HepG2 (cell line): ENCODE data around the gene HECTD1. TPM values are rescaled to one million over a fixed set of nuclear protein-coding genes. Genes with fewer than 3 reads are reported as not detected.

Experiments
- ATAC-seq: fragments of 200-7000 bp; cut with Tn5 transposase; 3 replicates; pipeline ENCODE4 v1.9.1; 2020; ENCODE audit warnings: mild to moderate bottlenecking, moderate library complexity
- BruUV-seq: library from RNA; stranded (reverse); fragments of 400-500 nt; replicated peaks from 2 replicates; lab custom pipeline; 2021; lab: Mats Ljungman, UMichigan
- CTCF ChIA-PET: fragments of 300-600 bp; formaldehyde crosslinking; extraction: SDS; loops from one replicate; lab custom pipeline; 2021; ENCODE audit warnings: low total read pairs, inconsistent platforms, low intra/inter-chr PET ratio; lab: Yijun Ruan, JAX
- POLR2A ChIA-PET: fragments of 350-600 bp; sonication (Branson Sonifier 250); formaldehyde crosslinking; loops from one replicate; lab custom pipeline; 2020; ENCODE audit warnings: antibody characterized with exemption, inconsistent platforms; lab: Yijun Ruan, JAX
- DNase-seq: peaks from one replicate; pipeline ENCODE4 v3.0.0-alpha.2; 2015; ENCODE audit warnings: low spot score
- FAIRE-seq: peaks from 3 replicates; lab custom pipeline; 2011; peaks lifted over from hg19 to GRCh38; lab: Jason Lieb, UNC
- H2AFZ ChIP-seq: one replicate; pipeline ENCODE4 v1.6.1; 2011; ENCODE audit warnings: low read length, inconsistent platforms
- H3K27ac ChIP-seq: fragments of 300-600 bp; 3 replicates; pipeline ENCODE4 v1.8.0; 2011; ENCODE audit warnings: mixed run types, mild to moderate bottlenecking, mixed read lengths, low read length, inconsistent platforms; ENCODE audit not compliant: insufficient read depth; ENCODE audit errors: extremely low read length
- H3K27me3 ChIP-seq, 2 experiments: fragments of 200-600 bp in 1 of 2; 2 replicates in 1 of 2; 3 replicates in 1 of 2; pipeline versions ENCODE4 v1.6.0 to v1.8.0; 2011; ENCODE audit warnings: low read length in 2 of 2, mild to moderate bottlenecking in 2 of 2, moderate library complexity in 2 of 2, inconsistent platforms in 1 of 2; ENCODE audit not compliant: insufficient read depth in 2 of 2, control insufficient read depth in 1 of 2
- H3K36me3 ChIP-seq, 2 experiments: fragments of 200-600 bp in 1 of 2; replicated peaks in 1 of 2; 2 replicates in 1 of 2; 3 replicates in 1 of 2; pipeline versions ENCODE4 v1.5.1 to v1.8.0; 2011; ENCODE audit warnings: low read length in 2 of 2, inconsistent platforms in 1 of 2; ENCODE audit not compliant: insufficient read depth in 2 of 2, control insufficient read depth in 1 of 2
- H3K4me1 ChIP-seq: 2 replicates; pipeline ENCODE4 v1.5.1; 2012; ENCODE audit warnings: low read length, inconsistent platforms; ENCODE audit not compliant: insufficient read depth
- H3K4me2 ChIP-seq: 2 replicates; pipeline ENCODE4 v1.6.0; 2011; ENCODE audit warnings: low read depth, low read length, inconsistent platforms
- H3K4me3 ChIP-seq, 3 experiments: fragments of 200-600 bp in 1 of 3; sonication (generic), shearing (Covaris generic) in 1 of 3; replicated peaks in 1 of 3; 2 replicates each; pipeline ENCODE4 v1.5.1; 2011 to 2016; ENCODE audit warnings: low read length in 3 of 3, inconsistent platforms in 2 of 3, low read depth in 2 of 3, mild to moderate bottlenecking in 2 of 3, control low read depth in 1 of 3, mixed read lengths in 1 of 3; ENCODE audit not compliant: insufficient read depth in 1 of 3
- H3K79me2 ChIP-seq: one replicate; pipeline ENCODE4 v1.6.1; 2011; ENCODE audit warnings: low read length, inconsistent platforms; ENCODE audit not compliant: insufficient read depth
- H3K9ac ChIP-seq: 2 replicates; pipeline ENCODE4 v1.6.0; 2011; ENCODE audit warnings: mild to moderate bottlenecking, low read depth, low read length, inconsistent platforms; ENCODE audit not compliant: insufficient read depth
- H3K9me3 ChIP-seq: 2 replicates; pipeline ENCODE4 v1.5.1; 2012; ENCODE audit warnings: mild to moderate bottlenecking, low read length
- H4K20me1 ChIP-seq: 2 replicates; pipeline ENCODE4 v1.6.0; 2011; ENCODE audit warnings: inconsistent platforms, mild to moderate bottlenecking, low read length, moderate library complexity; ENCODE audit not compliant: insufficient read depth
- ADNP ChIP-seq: sonication (generic); formaldehyde crosslinking; IDR thresholded peaks from 2 replicates; pipeline ENCODE4 v1.4.0; 2020; ENCODE audit warnings: missing genetic modification reagents
- ARID2 ChIP-seq: sonication (generic); formaldehyde crosslinking; IDR thresholded peaks from 2 replicates; pipeline ENCODE4 v1.8.1; 2022; ENCODE audit warnings: mild to moderate bottlenecking, missing genetic modification reagents, borderline replicate concordance
- FOSL1 ChIP-seq: sonication (generic); formaldehyde crosslinking; IDR thresholded peaks from 2 replicates; pipeline ENCODE4 v1.9.0; 2021; ENCODE audit warnings: missing genetic modification reagents, borderline replicate concordance
- FOSL2 ChIP-seq: sonication (generic); formaldehyde crosslinking; IDR thresholded peaks from 2 replicates; pipeline ENCODE4 v1.4.0; 2020; ENCODE audit warnings: missing genetic modification reagents
- HNF4A ChIP-seq: sonication (generic); formaldehyde crosslinking; IDR thresholded peaks from 2 replicates; pipeline ENCODE4 v1.4.0; 2020; ENCODE audit warnings: missing genetic modification reagents
- HNF4G ChIP-seq, 2 experiments: sonication (generic) in 1 of 2; formaldehyde crosslinking in 1 of 2; IDR thresholded peaks; 2 replicates each; pipeline versions ENCODE4 v1.4.0 to v1.6.1; 2011 to 2020; ENCODE audit warnings: borderline replicate concordance in 2 of 2, low read depth in 2 of 2, mild to moderate bottlenecking in 2 of 2, low read length in 1 of 2, missing genetic modification reagents in 1 of 2, moderate library complexity in 1 of 2
- KDM1A ChIP-seq: IDR thresholded peaks from 2 replicates; pipeline ENCODE4 v1.6.1; 2016; ENCODE audit warnings: missing compliant biosample characterization
- MAF1 ChIP-seq: sonication (generic); formaldehyde crosslinking; IDR thresholded peaks from 2 replicates; pipeline ENCODE4 v1.5.0; 2020; ENCODE audit warnings: missing genetic modification reagents, borderline replicate concordance
- NCOR1 ChIP-seq: fragments of 200-600 bp; sonication (generic); IDR thresholded peaks from 2 replicates; pipeline ENCODE4 v1.7.0; 2017; ENCODE audit warnings: antibody characterized with exemption, low read length, borderline replicate concordance
- ZBTB8A ChIP-seq: sonication (generic); formaldehyde crosslinking; IDR thresholded peaks from 2 replicates; pipeline ENCODE4 v1.4.0; 2020; ENCODE audit warnings: mild to moderate bottlenecking, low read depth, missing genetic modification reagents, borderline replicate concordance
- ZFP82 ChIP-seq: sonication (generic); formaldehyde crosslinking; IDR thresholded peaks from 2 replicates; pipeline ENCODE4 v1.5.1; 2020; ENCODE audit warnings: mild to moderate bottlenecking, missing genetic modification reagents, borderline replicate concordance
- ZNF362 ChIP-seq: sonication (generic); formaldehyde crosslinking; IDR thresholded peaks from 2 replicates; pipeline ENCODE4 v1.4.0; 2020; ENCODE audit warnings: missing genetic modification reagents, mild to moderate bottlenecking, borderline replicate concordance
- ZNF383 ChIP-seq: sonication (generic); formaldehyde crosslinking; IDR thresholded peaks from 2 replicates; pipeline ENCODE4 v1.4.0; 2020; ENCODE audit warnings: missing genetic modification reagents, mild to moderate bottlenecking, borderline replicate concordance
- ZNF788 ChIP-seq: sonication (generic); formaldehyde crosslinking; IDR thresholded peaks from 2 replicates; pipeline ENCODE4 v1.5.0; 2020; ENCODE audit warnings: mild to moderate bottlenecking, missing genetic modification reagents, borderline replicate concordance
- WGBS: methylation state at CpG from one replicate; pipeline ENCODE4 v1.1.6; 2017; ENCODE audit warnings: low lambda C conversion rate; 5-methylcytosine and 5-hydroxymethylcytosine counted together
- in situ Hi-C: cut with HindIII; loops from 2 replicates; pipeline ENCODE4 v1.10.0; 2017; ENCODE audit warnings: low pct_unique_long_range_greater_than_20kb; ENCODE audit not compliant: extremely low pct_ligation_motif_present
- intact Hi-C: fragments of 100-400 bp; cut with micrococcal nuclease; formaldehyde crosslinking; loops from one replicate; pipeline ENCODE4 v1.10.0; 2022; ENCODE audit not compliant: unreplicated experiment
- polyA plus RNA-seq, 8 experiments: library from polyadenylated mRNA; depleted of rRNA in 3 of 8; stranded (reverse) in 7 of 8; unstranded in 1 of 8; fragments of >200 nt; fragmentation: Illumina TruSeq in 4 of 8; extraction: Trizol in 4 of 8; gene quantifications; 2 replicates each; pipeline versions ENCODE4 v1.2.1 to v1.2.3, GENCODE V29; 2011 to 2016; ENCODE audit warnings: low read depth in 4 of 8, missing spikeins in 1 of 8, mixed read lengths in 1 of 8; ENCODE audit not compliant: insufficient read depth in 1 of 8
- total RNA-seq, 5 experiments: library from RNA; depleted of rRNA; stranded (reverse); fragments of >200 nt; fragmentation: Illumina TruSeq; extraction: Trizol; gene quantifications; 2 replicates each; pipeline ENCODE4 v1.2.3, GENCODE V29; 2016; ENCODE audit warnings: low read depth in 1 of 5
- TF ChIP-seq, protein P1 (sequence below): sonication (generic); formaldehyde crosslinking; IDR thresholded peaks from 2 replicates; pipeline ENCODE4 v1.5.0; 2020; ENCODE audit warnings: mild to moderate bottlenecking, missing genetic modification reagents

HECTD1 gene
- total and polyA plus RNA-seq, 2 of the 13 experiments (the other 11 are each of a cell fraction or from before 2014, with no cell fraction given), result 312 to 560 TPM

GRCh38 chr14:31223331-31223730 lies 15.7 kb upstream of the HECTD1 start:
- no peak for TF ChIP-seq ZBTB8A (CRISPR knock-in tag)
- 0 out of 2 replicates have a peak, but pooled peaks have one; percentile 20 for TF ChIP-seq ZFP82
- 0 out of 2 replicates have a peak, but pooled peaks have one; percentile 17 for TF ChIP-seq ARID2 (CRISPR knock-in tag)

GRCh38 chr14:31222834-31223233 lies 15.2 kb upstream of the HECTD1 start:
- H2AFZ ChIP-seq, result no peak overlapping the region
- no peak for DNase-seq
- 73% methylated on average over 1 of the region's 1 CpG for WGBS
- H3K27me3 ChIP-seq, result no peaks in the 10 kb centered on the region
- no peaks in the 10 kb centered on the region for H3K36me3 ChIP-seq
- FAIRE-seq, result no peak
- peaks cover 8% of the 10 kb centered on the region for H3K4me1 ChIP-seq
- in situ Hi-C loops, result no loop called here
- H3K9ac ChIP-seq, result no peak overlapping the region
- BruUV-seq, result no TSS peak
- no peaks in the 10 kb centered on the region for H4K20me1 ChIP-seq
- no peak overlapping the region for H3K4me3 ChIP-seq
- H3K27ac ChIP-seq, result no peak overlapping the region
- no peak for ATAC-seq
- no peaks in the 10 kb centered on the region for H3K79me2 ChIP-seq
- intact Hi-C loops, result no loop called here
- H3K4me2 ChIP-seq, result no peak overlapping the region
- no peaks in the 10 kb centered on the region for H3K9me3 ChIP-seq
- ChIA-PET CTCF (no interaction called here), POLR2A (interaction anchor here (2.6 to 4.0 kb wide), 2 partner anchors 15 to 35 kb away, joined by 6 to 30 read pairs; partner anchors contain the start of gene HECTD1)
- 0 out of 2 replicates have a peak, but pooled peaks have one; percentile 41 for TF ChIP-seq HNF4G (IDR thresholded peaks at IDR 0.05; ENCODE audit: borderline replicate concordance, low read depth, low read length)
- no peak for TF ChIP-seq HNF4G (CRISPR knock-in tag; IDR thresholded peaks at IDR 0.05; ENCODE audit: borderline replicate concordance, low read depth)
- no peak for TF ChIP-seq ZNF788 (CRISPR knock-in tag)
- TF ChIP-seq HNF4A, result peak; percentile 59; the same call in 1 of the 2 replicates
- peak; percentile 83 for TF ChIP-seq KDM1A
- TF ChIP-seq, protein P1, sequence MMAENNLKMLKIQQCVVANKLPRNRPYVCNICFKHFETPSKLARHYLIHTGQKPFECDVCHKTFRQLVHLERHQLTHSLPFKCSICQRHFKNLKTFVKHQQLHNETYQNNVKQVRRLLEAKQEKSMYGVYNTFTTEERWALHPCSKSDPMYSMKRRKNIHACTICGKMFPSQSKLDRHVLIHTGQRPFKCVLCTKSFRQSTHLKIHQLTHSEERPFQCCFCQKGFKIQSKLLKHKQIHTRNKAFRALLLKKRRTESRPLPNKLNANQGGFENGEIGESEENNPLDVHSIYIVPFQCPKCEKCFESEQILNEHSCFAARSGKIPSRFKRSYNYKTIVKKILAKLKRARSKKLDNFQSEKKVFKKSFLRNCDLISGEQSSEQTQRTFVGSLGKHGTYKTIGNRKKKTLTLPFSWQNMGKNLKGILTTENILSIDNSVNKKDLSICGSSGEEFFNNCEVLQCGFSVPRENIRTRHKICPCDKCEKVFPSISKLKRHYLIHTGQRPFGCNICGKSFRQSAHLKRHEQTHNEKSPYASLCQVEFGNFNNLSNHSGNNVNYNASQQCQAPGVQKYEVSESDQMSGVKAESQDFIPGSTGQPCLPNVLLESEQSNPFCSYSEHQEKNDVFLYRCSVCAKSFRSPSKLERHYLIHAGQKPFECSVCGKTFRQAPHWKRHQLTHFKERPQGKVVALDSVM, result peak; percentile 95
- TF ChIP-seq FOSL2 (CRISPR knock-in tag), result no peak
- TF ChIP-seq ADNP (CRISPR knock-in tag), result peak; percentile 79
- TF ChIP-seq ZNF383 (CRISPR knock-in tag), result no peak
- TF ChIP-seq ZNF362 (CRISPR knock-in tag), result peak; percentile 19; the same call in 1 of the 2 replicates
- TF ChIP-seq FOSL1 (CRISPR knock-in tag), result no peak
- TF ChIP-seq NCOR1, result peak; percentile 40; the same call in 1 of the 2 replicates
- TF ChIP-seq MAF1 (CRISPR knock-in tag), result no peak

More at GRCh38 chr14:31223331-31223730, 15.7 kb upstream of the HECTD1 start:
- WGBS, result 96% methylated on average over 3 of the region's 3 CpGs
- Histone ChIP-seq H3K27me3 (no peaks in the 10 kb centered on the region), H4K20me1 (no peaks in the 10 kb centered on the region), H3K9ac (no peak overlapping the region), H3K27ac (no peak overlapping the region), H3K9me3 (no peaks in the 10 kb centered on the region), H3K4me1 (peaks cover 13% of the 10 kb centered on the region), H3K4me3 (no peak overlapping the region), H3K4me2 (no peak overlapping the region), H3K36me3 (no peaks in the 10 kb centered on the region), H3K79me2 (no peaks in the 10 kb centered on the region), H2AFZ (no peak overlapping the region)
- FAIRE-seq (no peak), ATAC-seq (no peak), DNase-seq (no peak)
- intact Hi-C loops, result no loop called here
- ChIA-PET CTCF (no interaction called here), POLR2A (interaction anchor here (2.6 to 4.0 kb wide), 2 partner anchors 16 to 35 kb away, joined by 6 to 30 read pairs; partner anchors contain the start of gene HECTD1)
- in situ Hi-C loops, result no loop called here
- no TSS peak for BruUV-seq
